ENCODE results near the gene SPATA32. TPM values are rescaled to one million over a fixed set of nuclear protein-coding genes. Genes with fewer than 3 reads are reported as not detected.

The SPATA32 gene
- total RNA-seq, 4 donors from 2014 or later, result not detected

DNA sequence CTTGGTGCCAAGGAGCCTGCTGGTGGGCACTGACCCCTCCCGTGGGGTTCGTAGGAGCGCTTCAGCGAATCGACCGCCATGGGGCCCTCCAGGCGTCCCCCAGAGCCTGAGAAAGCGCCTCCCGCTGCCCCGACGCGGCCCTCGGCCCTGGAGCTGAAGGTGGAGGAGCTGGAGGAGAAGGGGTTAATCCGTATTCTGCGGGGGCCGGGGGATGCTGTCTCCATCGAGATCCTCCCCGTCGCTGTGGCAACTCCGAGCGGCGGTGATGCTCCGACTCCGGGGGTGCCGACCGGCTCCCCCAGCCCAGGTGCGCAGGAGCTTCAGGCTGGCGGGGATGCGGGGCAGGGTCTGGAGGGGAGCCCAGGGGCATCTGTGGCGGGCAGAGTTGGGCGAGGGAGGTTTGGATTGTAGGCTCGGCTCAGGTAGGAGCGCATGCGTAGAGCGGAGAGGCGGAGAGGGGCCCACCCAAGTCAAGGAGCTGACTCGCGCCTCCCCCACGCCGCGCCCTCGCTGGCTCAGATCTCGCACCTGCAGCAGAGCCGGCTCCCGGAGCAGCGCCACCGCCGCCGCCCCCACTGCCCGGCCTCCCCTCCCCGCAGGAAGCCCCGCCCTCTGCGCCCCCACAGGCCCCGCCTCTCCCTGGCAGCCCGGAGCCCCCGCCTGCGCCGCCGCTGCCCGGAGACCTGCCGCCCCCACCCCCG is 20.4 kb downstream of the SPATA32 start:
- Histone ChIP-seq H3K27ac (no peak overlapping the region), H3K4me3 (peak overlapping the region in 2 of 4 donors; percentile 29 to 35), H3K36me3 (peaks cover 0 to 16% (median 0%) of the 10 kb centered on the region in 3 donors)

DNA sequence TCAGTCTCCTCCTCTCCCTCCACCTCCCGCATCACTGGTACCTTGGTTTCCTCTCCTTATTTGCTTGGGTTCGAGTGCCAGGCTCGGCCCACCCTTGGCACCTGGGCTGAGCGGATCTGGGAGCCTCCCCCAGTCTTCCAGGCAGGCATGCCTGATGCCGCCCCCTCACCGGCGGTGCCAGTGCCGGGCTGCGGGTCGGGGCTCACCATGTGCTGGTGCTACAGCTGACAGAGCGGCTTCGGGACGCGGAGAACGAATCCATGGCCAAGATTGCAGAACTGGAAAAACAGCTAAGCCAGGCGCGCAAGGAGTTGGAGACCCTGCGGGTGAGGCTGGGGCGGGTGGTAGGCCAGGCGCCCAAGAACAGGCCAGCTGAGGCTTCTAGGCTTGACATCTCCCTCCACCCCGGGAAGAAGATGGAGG is 21.0 kb downstream of the SPATA32 start:
- H3K4me3 ChIP-seq, result no peak overlapping the region
- peaks cover 0 to 4% of the 10 kb centered on the region in 2 donors for H3K27me3 ChIP-seq
- DNase-seq, result no peak
- TF ChIP-seq, protein P1, sequence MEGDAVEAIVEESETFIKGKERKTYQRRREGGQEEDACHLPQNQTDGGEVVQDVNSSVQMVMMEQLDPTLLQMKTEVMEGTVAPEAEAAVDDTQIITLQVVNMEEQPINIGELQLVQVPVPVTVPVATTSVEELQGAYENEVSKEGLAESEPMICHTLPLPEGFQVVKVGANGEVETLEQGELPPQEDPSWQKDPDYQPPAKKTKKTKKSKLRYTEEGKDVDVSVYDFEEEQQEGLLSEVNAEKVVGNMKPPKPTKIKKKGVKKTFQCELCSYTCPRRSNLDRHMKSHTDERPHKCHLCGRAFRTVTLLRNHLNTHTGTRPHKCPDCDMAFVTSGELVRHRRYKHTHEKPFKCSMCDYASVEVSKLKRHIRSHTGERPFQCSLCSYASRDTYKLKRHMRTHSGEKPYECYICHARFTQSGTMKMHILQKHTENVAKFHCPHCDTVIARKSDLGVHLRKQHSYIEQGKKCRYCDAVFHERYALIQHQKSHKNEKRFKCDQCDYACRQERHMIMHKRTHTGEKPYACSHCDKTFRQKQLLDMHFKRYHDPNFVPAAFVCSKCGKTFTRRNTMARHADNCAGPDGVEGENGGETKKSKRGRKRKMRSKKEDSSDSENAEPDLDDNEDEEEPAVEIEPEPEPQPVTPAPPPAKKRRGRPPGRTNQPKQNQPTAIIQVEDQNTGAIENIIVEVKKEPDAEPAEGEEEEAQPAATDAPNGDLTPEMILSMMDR (IDR thresholded peaks at IDR 0.05), result no peak
- no peak for TF ChIP-seq POLR2A (IDR thresholded peaks at IDR 0.05)
- H3K27ac ChIP-seq, result no peak overlapping the region
- peaks cover 0 to 16% (median 0%) of the 10 kb centered on the region in 3 donors for H3K36me3 ChIP-seq
- no peaks in the 10 kb centered on the region for H3K9me3 ChIP-seq
- peaks cover 0 to 14% (median 0%) of the 10 kb centered on the region in 4 donors for H3K4me1 ChIP-seq

More for the DNA sequence above, 20.4 kb downstream of the SPATA32 start:
- TF ChIP-seq, protein P1 (IDR thresholded peaks at IDR 0.05), result no peak
- no peak for TF ChIP-seq POLR2A (IDR thresholded peaks at IDR 0.05)
- DNase-seq, result peak in 1 of 3 donors; percentile 63
- H3K9me3 ChIP-seq, result no peaks in the 10 kb centered on the region
- peaks cover 0 to 4% of the 10 kb centered on the region in 2 donors for H3K27me3 ChIP-seq
- H3K4me1 ChIP-seq, result peaks cover 0 to 17% (median 0%) of the 10 kb centered on the region in 4 donors

DNA sequence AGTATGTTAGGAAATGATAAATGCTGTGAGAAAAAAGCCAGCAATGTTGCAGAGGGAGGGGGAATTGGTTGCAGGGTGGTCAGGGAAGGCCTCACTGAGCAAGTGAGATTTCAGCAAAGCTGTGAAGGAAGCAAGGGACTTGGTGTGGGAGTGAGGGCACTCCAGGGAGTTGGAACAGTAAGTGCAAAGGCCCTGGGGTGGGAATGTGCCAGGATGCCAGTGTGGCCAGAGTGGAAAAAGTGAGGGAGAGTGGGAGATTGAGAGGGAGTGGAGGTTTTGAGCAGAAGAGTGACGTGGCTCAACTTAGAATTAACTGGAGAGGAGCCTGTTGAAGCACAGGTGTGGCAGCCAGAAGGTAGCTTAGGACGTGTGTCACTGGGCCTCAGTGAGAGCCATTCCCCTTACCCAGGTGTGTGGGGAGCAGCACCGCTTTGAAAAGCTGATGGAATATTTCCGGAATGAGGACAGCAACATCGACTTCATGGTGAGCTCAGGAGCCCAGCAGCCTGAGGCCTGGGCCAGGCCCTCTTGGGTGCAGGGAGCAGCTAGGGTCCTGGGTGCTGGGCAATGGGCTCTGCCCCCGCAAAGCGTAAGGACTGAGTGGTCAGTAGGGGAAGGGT is 23.6 kb downstream of the SPATA32 start:
- Histone ChIP-seq H3K27ac (no peak overlapping the region), H3K36me3 (peaks cover 0 to 16% (median 0%) of the 10 kb centered on the region in 3 donors), H3K9me3 (no peaks in the 10 kb centered on the region), H3K4me1 (peaks cover 0 to 6% (median 0%) of the 10 kb centered on the region in 4 donors), H3K4me3 (no peak overlapping the region), H3K27me3 (peaks cover 0 to 4% of the 10 kb centered on the region in 2 donors)
- TF ChIP-seq, protein P1 (IDR thresholded peaks at IDR 0.05), result no peak
- no peak for DNase-seq

DNA sequence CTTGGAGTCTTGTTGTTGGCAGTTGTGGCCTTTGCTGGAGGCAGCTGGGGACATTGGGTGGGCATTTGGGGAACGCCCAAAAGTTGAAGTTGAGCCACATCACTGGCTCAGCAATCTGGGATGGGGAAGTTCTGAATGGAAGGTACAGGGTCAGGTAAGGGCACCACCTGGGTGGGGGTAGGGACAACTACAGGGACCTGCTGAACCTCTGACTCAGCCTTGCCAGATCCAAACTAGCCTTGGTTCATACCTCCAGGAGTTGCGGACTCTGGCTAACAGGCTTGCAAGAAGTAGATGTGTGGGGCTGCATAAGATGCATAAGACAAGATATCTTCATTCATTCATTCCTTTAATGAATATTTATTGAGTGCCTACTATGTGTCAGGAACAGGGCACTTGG is 24.2 kb downstream of the SPATA32 start:
- Histone ChIP-seq H3K9me3 (no peaks in the 10 kb centered on the region), H3K4me1 (peaks cover 0 to 6% (median 0%) of the 10 kb centered on the region in 4 donors), H3K4me3 (no peak overlapping the region), H3K27ac (no peak overlapping the region), H3K36me3 (peaks cover 0 to 16% (median 0%) of the 10 kb centered on the region in 3 donors), H3K27me3 (peaks cover 0 to 4% of the 10 kb centered on the region in 2 donors)
- TF ChIP-seq, protein P1 (IDR thresholded peaks at IDR 0.05), result no peak
- no peak for TF ChIP-seq POLR2A (IDR thresholded peaks at IDR 0.05)
- no peak for DNase-seq

DNA sequence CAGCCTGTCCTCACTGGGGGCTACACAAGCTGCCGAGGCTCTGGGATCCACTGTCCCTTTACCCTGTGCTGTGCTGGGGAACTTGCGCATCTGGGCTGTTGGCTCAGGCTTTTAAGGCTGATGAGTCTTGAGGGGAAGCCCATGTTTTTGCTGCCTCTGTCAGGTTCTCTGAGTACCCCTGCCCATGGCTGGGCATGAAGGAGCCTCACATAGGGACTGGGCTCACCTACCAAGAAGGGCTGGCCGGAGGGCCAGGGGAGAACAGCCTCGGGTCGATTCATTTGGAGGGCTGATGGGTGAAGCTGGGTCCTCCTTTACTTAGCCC is 25.6 kb downstream of the SPATA32 start:
- H3K36me3 ChIP-seq, result peaks cover 0 to 16% (median 0%) of the 10 kb centered on the region in 3 donors

More for the DNA sequence above, 25.6 kb downstream of the SPATA32 start:
- no peak overlapping the region for H3K27ac ChIP-seq
- no peak for DNase-seq
- no peak overlapping the region for H3K4me3 ChIP-seq
- H3K9me3 ChIP-seq, result no peaks in the 10 kb centered on the region
- no peak for TF ChIP-seq POLR2A (IDR thresholded peaks at IDR 0.05)
- TF ChIP-seq, protein P1 (IDR thresholded peaks at IDR 0.05), result no peak
- H3K27me3 ChIP-seq, result no peaks in the 10 kb centered on the region
- H3K4me1 ChIP-seq, result peaks cover 0 to 5% (median 0%) of the 10 kb centered on the region in 4 donors
